Endothelial cell of umbilical vein (primary cell): ENCODE data around the gene RAPGEF6. TPM values are rescaled to one million over a fixed set of nuclear protein-coding genes. Genes with fewer than 3 reads are reported as not detected.

Source experiments
- BruUV-seq: library from RNA; stranded (reverse); fragments of 400-500 nt; replicated peaks from 2 replicates; lab custom pipeline; 2021; lab: Mats Ljungman, UMichigan
- CTCF ChIA-PET: fragments of 300-600, 350-600 bp; sonication (Branson Sonifier 250); formaldehyde crosslinking; loops from one replicate; lab custom pipeline; 2021; ENCODE audit warnings: antibody characterized with exemption, inconsistent platforms; lab: Charles Lee
- POLR2A ChIA-PET: fragments of 300-600, 350-600 bp; sonication (Branson Sonifier 250); formaldehyde crosslinking; loops from one replicate; lab custom pipeline; 2021; ENCODE audit warnings: antibody characterized with exemption, inconsistent platforms; lab: Charles Lee
- DNase-seq: peaks from one replicate; pipeline ENCODE4 v3.0.0-alpha.2; 2011; ENCODE audit warnings: low read depth, low spot score
- FAIRE-seq: peaks from 2 replicates; lab custom pipeline; 2011; peaks lifted over from hg19 to GRCh38; lab: Jason Lieb, UNC
- H2AFZ ChIP-seq: 2 replicates; pipeline ENCODE4 v1.6.0; 2012; ENCODE audit warnings: low read depth, low read length, control low read depth, inconsistent platforms
- H3K27ac ChIP-seq: 2 replicates; pipeline ENCODE4 v1.5.1; 2011; ENCODE audit warnings: low read depth, mild to moderate bottlenecking, control low read depth, low read length, moderate library complexity; ENCODE audit not compliant: insufficient read depth
- H3K27me3 ChIP-seq, 2 experiments: 2 replicates each; pipeline versions ENCODE4 v1.6.0 to v1.6.1; 2011; ENCODE audit warnings: low read length in 2 of 2, mixed read lengths in 1 of 2; ENCODE audit not compliant: control insufficient read depth in 2 of 2, insufficient read depth in 2 of 2
- H3K36me3 ChIP-seq, 2 experiments: 2 replicates in 1 of 2; 3 replicates in 1 of 2; pipeline ENCODE4 v1.5.1; 2011; ENCODE audit warnings: low read length in 2 of 2, mild to moderate bottlenecking in 1 of 2, moderate library complexity in 1 of 2; ENCODE audit not compliant: control insufficient read depth in 2 of 2, insufficient read depth in 2 of 2; ENCODE audit errors: extremely low read depth in 1 of 2
- H3K4me1 ChIP-seq: 3 replicates; pipeline ENCODE4 v1.5.1; 2011; ENCODE audit warnings: mild to moderate bottlenecking, low read length; ENCODE audit not compliant: control insufficient read depth, insufficient read depth; ENCODE audit errors: extremely low read depth
- H3K4me2 ChIP-seq: 2 replicates; pipeline ENCODE4 v1.6.1; 2011; ENCODE audit warnings: low read length, control low read depth, mixed read lengths; ENCODE audit not compliant: insufficient read depth
- H3K4me3 ChIP-seq, 3 experiments: fragments of 200-600 bp in 1 of 3; sonication (generic), shearing (Covaris generic) in 1 of 3; replicated peaks in 1 of 3; 2 replicates each; pipeline ENCODE4 v1.5.1; 2011 to 2016; ENCODE audit warnings: control low read depth in 3 of 3, low read length in 3 of 3, mild to moderate bottlenecking in 2 of 3, inconsistent platforms in 1 of 3, low read depth in 1 of 3, moderate library complexity in 1 of 3; ENCODE audit not compliant: insufficient read depth in 1 of 3
- H3K79me2 ChIP-seq: 2 replicates; pipeline ENCODE4 v1.6.0; 2012; ENCODE audit warnings: low read length, inconsistent platforms; ENCODE audit not compliant: control insufficient read depth, insufficient read depth
- H3K9ac ChIP-seq: replicated peaks from 2 replicates; pipeline ENCODE3; 2011; ENCODE audit warnings: low read length, control low read depth; ENCODE audit not compliant: insufficient read depth; ENCODE audit errors: extremely low read depth
- H3K9me1 ChIP-seq: replicated peaks from 3 replicates; pipeline ENCODE4 v1.6.0; 2011; ENCODE audit warnings: mild to moderate bottlenecking, low read length; ENCODE audit not compliant: control insufficient read depth, insufficient read depth; ENCODE audit errors: extremely low read depth
- H3K9me3 ChIP-seq: replicated peaks from 2 replicates; pipeline ENCODE4 v1.5.1; 2012; ENCODE audit warnings: low read length, inconsistent platforms; ENCODE audit not compliant: control insufficient read depth, insufficient read depth
- H4K20me1 ChIP-seq: replicated peaks from 2 replicates; pipeline ENCODE3; 2011; ENCODE audit warnings: mild to moderate bottlenecking, low read length; ENCODE audit not compliant: control insufficient read depth, insufficient read depth; ENCODE audit errors: extremely low read depth
- CTCF ChIP-seq, 2 donors: IDR thresholded peaks; 1 replicate in 1 of 2; 2 replicates in 1 of 2; pipeline ENCODE4 v1.5.1; 2011; ENCODE audit warnings: low read length in 2 of 2, mild to moderate bottlenecking in 2 of 2, moderate library complexity in 2 of 2, control low read depth in 1 of 2, inconsistent platforms in 1 of 2, low read depth in 1 of 2; ENCODE audit not compliant: insufficient read depth in 1 of 2; ENCODE audit errors: extremely low read depth in 1 of 2
- FOS ChIP-seq: IDR thresholded peaks from 2 replicates; pipeline ENCODE4 v1.6.1; 2011; ENCODE audit warnings: mild to moderate bottlenecking, low read length, moderate library complexity, borderline replicate concordance; ENCODE audit not compliant: insufficient read depth
- JUN ChIP-seq: IDR thresholded peaks from 2 replicates; pipeline ENCODE4 v1.6.1; 2011; ENCODE audit warnings: borderline replicate concordance, low read depth; ENCODE audit not compliant: insufficient read length, insufficient read depth
- POLR2A ChIP-seq: IDR thresholded peaks from 2 replicates; pipeline ENCODE4 v1.6.1; 2012; ENCODE audit warnings: low read depth, mild to moderate bottlenecking, control low read depth, low read length
- POLR2AphosphoS5 ChIP-seq: IDR thresholded peaks from 2 replicates; pipeline ENCODE4 v1.6.1; 2012; ENCODE audit warnings: low read depth, mild to moderate bottlenecking, control low read depth, low read length, moderate library complexity; ENCODE audit not compliant: insufficient read depth
- dilution Hi-C: fragments of 300-500 bp; cut with MboI; formaldehyde crosslinking; loops from one replicate; pipeline ENCODE4 v1.15.0; 2019; ENCODE audit warnings: low sequenced_read_pairs; ENCODE audit not compliant: extremely low pct_ligation_motif_present
- intact Hi-C: fragments of 100-400 bp; cut with micrococcal nuclease; formaldehyde crosslinking; loops from one replicate; pipeline ENCODE4 v1.10.0; 2022
- polyA plus RNA-seq, 4 experiments: library from polyadenylated mRNA; depleted of rRNA in 3 of 4; stranded (reverse) in 3 of 4; unstranded in 1 of 4; fragments of >200 nt; gene quantifications; 2 replicates each; pipeline versions ENCODE4 v1.2.1 to v1.2.3, GENCODE V29; 2011 to 2012; ENCODE audit warnings: missing spikeins in 1 of 4
- total RNA-seq: library from RNA; stranded (reverse); gene quantifications from 2 replicates; pipeline ENCODE4 v1.2.3, GENCODE V29; 2021

RAPGEF6 gene
- total and polyA plus RNA-seq, 2 donors (not counting 3 experiments of a cell fraction or from before 2014, with no cell fraction given), result 3.5 to 17.5 TPM

- POLR2A ChIA-PET, result no interaction called here
- Histone ChIP-seq H3K9ac (no peak overlapping the region), H3K36me3 (no peaks in the 10 kb centered on the region), H4K20me1 (no peaks in the 10 kb centered on the region), H3K4me1 (peaks cover 32% of the 10 kb centered on the region), H2AFZ (no peak overlapping the region), H3K4me2 (no peak overlapping the region), H3K27ac (no peak overlapping the region), H3K9me1 (no peaks in the 10 kb centered on the region), H3K9me3 (no peaks in the 10 kb centered on the region), H3K27me3 (no peaks in the 10 kb centered on the region), H3K79me2 (no peaks in the 10 kb centered on the region), H3K4me3 (no peak overlapping the region)
- DNase-seq, result peak; percentile 70
- intact Hi-C loops, result loop anchor here (5.0 kb wide), 2 partner anchors 103 to 262 kb away; partner anchors contain the start of gene FNIP1
- peak; percentile 59 for TF ChIP-seq JUN
- no peak for TF ChIP-seq POLR2AphosphoS5
- BruUV-seq, result no TSS peak
- dilution Hi-C loops, result no loop called here
- CTCF ChIA-PET, result no interaction called here
- FAIRE-seq, result peak; percentile 66
Measured at GRCh38 chr5:131534974-131535373, 100.1 kb downstream of the RAPGEF6 start.

GRCh38 chr5:131533836-131534235, 101.2 kb downstream of the RAPGEF6 start:
- intact Hi-C loops (loop anchor here (5.0 kb wide), 2 partner anchors 102 to 263 kb away; partner anchors contain the start of gene FNIP1), dilution Hi-C loops (no loop called here)
- H3K9ac ChIP-seq, result no peak overlapping the region
- POLR2A ChIA-PET, result interaction anchor here (0.7 to 0.9 kb wide), 2 partner anchors 10 to 35 kb away, joined by 3 read pairs; no protein-coding TSS in a partner anchor
- no peaks in the 10 kb centered on the region for H3K79me2 ChIP-seq
- no peak overlapping the region for H3K4me3 ChIP-seq
- H2AFZ ChIP-seq, result no peak overlapping the region
- no peaks in the 10 kb centered on the region for H3K9me1 ChIP-seq
- H4K20me1 ChIP-seq, result no peaks in the 10 kb centered on the region
- FAIRE-seq, result no peak
- no peaks in the 10 kb centered on the region for H3K9me3 ChIP-seq
- TF ChIP-seq CTCF (IDR thresholded peaks at IDR 0.05; ENCODE audit: extremely low read depth in 1 of 2, insufficient read depth in 1 of 2, low read depth in 1 of 2, low read length in 2 of 2) (peak; percentile 4 to 19), POLR2A (no peak), FOS (no peak)
- no peak for DNase-seq
- CTCF ChIA-PET, result interaction anchor here (0.8 to 3.2 kb wide), 5 partner anchors 8 to 80 kb away, joined by 3 to 22 read pairs (median 3); no protein-coding TSS in a partner anchor
- no TSS peak for BruUV-seq
- no peak overlapping the region for H3K4me2 ChIP-seq
- no peaks in the 10 kb centered on the region for H3K27me3 ChIP-seq
- no peak overlapping the region for H3K27ac ChIP-seq
- H3K4me1 ChIP-seq, result peaks cover 32% of the 10 kb centered on the region
- H3K36me3 ChIP-seq, result no peaks in the 10 kb centered on the region
